ENCODE measurements around the gene SNTG2.

The SNTG2 gene

DNA sequence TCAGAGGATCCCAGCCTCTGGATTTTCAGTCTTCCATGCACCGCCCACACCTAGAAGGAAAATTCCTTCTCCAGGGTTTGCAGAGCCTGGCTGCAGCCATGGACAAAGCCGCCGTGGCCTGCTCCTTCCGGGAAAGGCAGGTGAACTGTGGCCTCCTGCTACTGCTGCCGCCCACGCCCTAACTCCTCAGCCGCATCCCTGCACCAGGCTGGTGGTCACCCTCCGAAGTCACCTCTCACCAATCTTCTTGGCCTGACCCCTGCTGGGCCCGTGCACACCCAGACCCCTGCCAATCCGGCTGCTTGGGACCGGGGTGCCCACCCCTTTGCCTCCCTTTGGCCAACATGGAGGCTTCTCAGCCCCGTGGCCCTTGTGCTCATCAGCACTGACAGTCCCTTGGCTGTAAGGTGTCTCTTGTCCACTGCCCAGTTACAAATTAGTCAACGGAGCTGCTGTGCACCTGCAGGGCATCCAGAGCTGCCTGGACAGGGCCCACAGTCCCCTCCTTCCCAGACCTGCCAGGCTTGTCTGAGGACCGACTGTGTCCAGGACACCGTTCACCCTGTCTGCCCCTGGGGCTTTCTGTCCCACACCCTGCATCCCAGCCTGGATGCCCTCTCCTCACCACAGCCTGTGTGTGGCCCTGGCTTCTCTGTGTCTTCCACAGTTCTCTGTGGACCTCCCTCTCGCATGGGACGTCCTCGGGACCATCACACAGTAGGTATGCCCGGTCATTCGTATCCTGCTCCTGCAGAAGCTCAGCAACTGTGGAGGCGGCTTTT lies 332.6 kb downstream of the SNTG2 start:
- no peak for DNase-seq (ENCODE audit: low spot score)

GRCh38 chr2:1283871-1284270 lies 333.2 kb downstream of the SNTG2 start:
- no peak for DNase-seq (ENCODE audit: low spot score)

DNA sequence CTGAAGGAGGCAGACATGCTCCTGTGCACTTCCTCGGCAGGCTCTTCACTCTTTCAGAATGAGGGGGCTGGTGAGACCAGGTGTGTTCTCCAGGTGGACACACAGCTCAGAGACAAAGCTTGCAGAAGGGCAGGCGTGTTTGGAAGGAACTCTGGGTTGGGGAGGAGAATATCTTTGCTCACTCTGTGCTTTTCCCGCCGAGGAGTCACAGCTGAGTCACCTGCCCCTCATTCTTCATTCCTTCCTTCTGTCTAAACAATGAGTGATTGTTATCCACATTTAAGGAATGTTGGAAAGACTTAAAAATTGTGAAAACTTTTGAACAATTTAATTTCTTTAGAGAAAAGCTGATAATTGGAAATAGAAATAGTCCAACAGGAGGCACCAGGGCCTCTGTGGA lies 336.3 kb downstream of the SNTG2 start:
- no peak for DNase-seq (ENCODE audit: low spot score)

DNA sequence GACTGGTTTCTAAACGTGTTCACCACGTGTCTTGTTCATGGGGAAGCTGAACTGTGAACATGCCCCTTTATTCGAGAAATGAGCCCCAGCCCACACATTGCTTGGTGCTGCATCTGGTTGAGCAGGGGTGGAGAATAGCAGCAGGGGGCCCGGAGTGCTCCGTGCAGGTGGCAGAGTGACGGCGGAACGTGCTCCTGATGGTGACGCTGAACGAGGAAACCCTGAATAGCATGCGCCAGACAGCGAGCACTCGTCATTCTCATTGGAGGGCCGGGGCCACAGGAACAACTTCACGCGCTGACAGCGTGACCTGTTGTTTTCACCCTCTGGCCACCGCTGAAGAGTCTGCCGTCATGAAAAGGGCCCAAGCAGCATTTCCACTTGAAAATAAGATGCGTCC lies 336.8 kb downstream of the SNTG2 start:
- no peak for DNase-seq (ENCODE audit: low spot score)

- no peak for DNase-seq (ENCODE audit: low spot score)
Observed at GRCh38 chr2:1294900-1295299, 344.3 kb downstream of the SNTG2 start.

DNA sequence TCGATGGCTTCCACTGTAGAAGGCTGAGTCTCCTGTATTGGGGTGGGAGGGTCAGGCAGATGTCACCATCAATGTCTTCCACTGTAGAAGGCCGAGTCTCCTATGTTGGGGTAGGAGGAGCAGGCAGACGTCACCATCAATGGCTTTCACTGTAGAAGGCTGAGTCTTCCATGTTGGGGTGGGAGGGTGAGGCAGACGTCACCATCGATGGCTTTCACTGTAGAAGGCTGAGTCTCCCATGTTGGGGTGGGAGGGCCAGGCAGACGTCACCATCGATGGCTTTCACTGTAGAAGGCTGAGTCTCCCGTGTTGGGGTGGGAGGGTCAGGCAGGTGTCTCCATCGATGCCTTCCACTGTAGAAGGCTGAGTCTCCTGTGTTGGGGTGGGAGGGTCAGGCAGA lies 345.1 kb downstream of the SNTG2 start:
- DNase-seq (ENCODE audit: low spot score), result no peak

DNA sequence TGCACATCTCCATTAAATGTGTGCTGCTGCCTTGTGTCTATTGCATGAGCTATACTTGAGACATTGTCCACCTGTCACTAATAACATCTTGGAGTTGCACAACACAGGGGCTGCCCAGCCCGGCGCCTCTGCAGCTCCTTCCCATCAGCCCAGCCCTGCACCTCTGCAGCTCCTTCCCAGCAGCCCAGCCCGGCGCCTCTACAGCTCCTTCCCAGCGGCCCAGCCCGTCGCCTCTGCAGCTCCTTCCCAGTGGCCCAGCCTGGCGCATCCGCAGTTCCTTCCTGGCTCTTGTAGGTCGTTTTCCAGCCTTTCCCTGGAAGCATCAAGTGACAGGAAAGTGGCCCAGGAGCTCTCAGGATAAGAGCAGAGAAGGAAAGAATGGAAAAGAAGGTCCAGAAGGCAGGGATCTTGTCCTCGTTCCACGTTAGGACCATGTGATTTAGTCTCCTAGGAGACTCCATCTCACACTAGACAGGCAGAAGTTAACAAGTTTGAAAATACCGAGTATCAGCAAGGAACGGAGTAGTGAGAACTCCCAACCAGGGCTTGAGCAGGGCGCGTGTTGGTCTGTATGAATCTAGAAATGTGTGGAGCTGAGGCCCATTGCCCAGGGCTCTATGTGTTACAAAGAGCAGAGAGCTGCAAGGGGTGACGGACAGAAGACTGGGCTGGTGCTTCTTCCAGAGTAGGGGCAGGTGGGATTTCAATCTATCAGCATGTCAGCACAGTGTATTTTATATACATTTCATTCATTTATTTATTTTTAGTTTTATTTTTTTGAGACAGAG lies 346.9 kb downstream of the SNTG2 start:
- DNase-seq (ENCODE audit: low spot score), result no peak

- no peak for DNase-seq (ENCODE audit: low spot score)
Observed at GRCh38 chr2:1299043-1299442, 348.4 kb downstream of the SNTG2 start.

DNA sequence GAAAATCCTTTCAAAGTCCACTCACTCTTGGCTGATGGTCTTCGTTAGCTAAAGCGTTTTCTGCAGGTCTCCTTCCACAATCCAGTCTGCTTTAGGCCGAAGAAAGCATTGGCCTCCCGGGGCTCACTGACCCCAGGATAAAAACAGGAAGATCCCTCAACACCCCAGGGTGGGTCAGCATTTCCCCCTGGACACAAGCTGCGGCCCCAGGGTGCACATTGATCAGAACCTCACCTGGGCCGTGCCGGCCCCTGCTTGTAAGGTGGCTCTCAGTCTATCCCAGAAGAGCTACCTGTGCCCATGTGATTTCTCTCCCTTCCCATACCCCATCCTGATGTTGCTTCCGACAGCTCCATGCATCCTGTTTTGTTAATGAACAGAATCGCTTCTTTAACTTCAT lies 349.6 kb downstream of the SNTG2 start:
- DNase-seq (ENCODE audit: low spot score), result no peak

GRCh38 chr2:1301056-1301455 lies 350.4 kb downstream of the SNTG2 start:
- DNase-seq (ENCODE audit: low spot score), result no peak

DNA sequence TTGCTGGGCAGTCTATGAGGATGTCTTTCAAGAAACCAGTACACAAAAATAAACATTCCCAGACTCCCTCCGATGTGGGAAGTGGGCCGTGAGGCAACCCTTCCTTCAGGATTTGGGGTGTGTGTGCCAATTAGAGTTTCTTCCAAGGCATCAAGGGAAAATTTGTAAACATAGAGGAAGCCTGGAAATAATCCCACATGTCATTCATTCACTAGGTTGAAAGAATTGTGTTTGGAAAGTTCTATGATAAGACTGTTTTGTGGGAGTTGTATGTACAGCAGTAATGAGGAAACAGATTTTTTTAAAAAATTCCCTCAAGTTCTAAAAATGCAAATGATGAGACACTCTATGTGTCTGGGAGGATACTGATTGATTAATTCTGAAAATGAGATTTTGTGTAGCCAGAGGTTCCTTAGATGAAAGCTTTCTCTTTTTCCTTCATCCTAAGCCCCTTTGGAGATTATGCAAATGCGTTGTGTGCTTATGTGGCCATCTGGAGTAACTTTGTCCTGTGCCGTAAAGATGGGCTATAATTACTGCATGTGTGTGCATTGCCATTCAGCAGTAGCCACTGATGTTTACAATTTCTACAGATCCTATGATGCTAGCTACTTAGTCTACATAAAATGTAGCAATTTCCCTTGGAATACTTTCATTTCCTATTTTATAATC lies 354.8 kb downstream of the SNTG2 start:
- DNase-seq (ENCODE audit: low spot score), result no peak

DNA sequence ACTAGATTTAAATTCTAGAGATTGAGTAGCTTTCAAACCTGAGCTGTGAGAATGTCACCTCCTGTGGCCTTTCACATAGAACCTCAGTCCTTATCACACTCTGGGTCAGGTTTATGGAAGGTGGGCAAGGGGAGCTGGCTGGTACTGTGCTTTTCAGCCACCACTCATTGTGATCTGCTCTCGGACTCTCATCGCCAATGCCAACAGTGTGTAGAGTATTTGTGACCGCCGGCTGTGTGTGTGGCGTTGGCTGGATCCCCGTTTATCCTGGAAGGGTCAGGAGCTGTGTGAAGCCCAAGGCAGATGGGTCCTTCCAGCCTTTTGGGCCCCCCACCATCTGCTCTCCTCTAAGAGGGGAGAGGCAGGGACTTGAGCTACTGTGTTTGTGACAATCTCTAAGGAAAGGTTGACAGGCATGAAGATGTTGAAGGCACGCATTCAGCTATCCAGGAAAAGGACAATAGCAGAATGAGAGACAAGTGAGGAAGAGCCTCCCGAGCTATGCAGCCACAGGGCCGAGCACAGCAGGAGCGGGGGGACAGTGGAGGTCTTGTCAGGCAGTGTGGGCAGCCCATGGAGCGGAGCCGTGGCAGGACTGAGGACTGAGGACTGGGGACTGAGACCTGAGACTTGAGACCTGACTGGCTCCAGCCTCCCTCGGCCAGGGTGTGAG lies 355.5 kb downstream of the SNTG2 start:
- no peak for DNase-seq (ENCODE audit: low spot score)

GRCh38 chr2:1306687-1307516 lies 356.3 kb downstream of the SNTG2 start:
- no peak for DNase-seq (ENCODE audit: low spot score)

GRCh38 chr2:1307670-1308069 lies 357.0 kb downstream of the SNTG2 start:
- no peak for DNase-seq (ENCODE audit: low spot score)

- DNase-seq (ENCODE audit: low spot score), result no peak
Observed at GRCh38 chr2:1308678-1309077, 358.0 kb downstream of the SNTG2 start.

GRCh38 chr2:1309507-1309906 lies 358.9 kb downstream of the SNTG2 start:
- no peak for DNase-seq (ENCODE audit: low spot score)

DNA sequence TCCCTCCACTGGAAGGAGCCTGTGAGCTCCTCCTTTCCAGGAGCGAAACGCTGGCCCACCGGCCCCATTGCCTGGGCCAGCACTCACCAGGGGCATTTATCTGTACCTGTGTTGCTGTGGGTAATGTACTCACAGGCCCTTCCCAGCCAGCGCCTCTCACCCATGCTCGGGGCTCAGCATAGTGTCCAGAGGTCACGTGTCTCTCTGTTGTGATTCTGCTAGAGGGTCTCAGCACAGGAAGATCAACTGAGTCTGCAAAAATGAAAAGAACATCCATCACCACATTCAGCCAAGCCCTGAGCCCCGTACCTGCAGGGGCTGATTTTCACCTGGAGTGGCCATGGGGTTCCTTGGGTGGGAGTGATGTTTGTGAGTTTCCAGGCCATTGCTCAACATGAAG lies 359.6 kb downstream of the SNTG2 start:
- DNase-seq (ENCODE audit: low spot score), result no peak

- no peak for DNase-seq (ENCODE audit: low spot score)
Observed at GRCh38 chr2:1310866-1311265, 360.2 kb downstream of the SNTG2 start.

DNA sequence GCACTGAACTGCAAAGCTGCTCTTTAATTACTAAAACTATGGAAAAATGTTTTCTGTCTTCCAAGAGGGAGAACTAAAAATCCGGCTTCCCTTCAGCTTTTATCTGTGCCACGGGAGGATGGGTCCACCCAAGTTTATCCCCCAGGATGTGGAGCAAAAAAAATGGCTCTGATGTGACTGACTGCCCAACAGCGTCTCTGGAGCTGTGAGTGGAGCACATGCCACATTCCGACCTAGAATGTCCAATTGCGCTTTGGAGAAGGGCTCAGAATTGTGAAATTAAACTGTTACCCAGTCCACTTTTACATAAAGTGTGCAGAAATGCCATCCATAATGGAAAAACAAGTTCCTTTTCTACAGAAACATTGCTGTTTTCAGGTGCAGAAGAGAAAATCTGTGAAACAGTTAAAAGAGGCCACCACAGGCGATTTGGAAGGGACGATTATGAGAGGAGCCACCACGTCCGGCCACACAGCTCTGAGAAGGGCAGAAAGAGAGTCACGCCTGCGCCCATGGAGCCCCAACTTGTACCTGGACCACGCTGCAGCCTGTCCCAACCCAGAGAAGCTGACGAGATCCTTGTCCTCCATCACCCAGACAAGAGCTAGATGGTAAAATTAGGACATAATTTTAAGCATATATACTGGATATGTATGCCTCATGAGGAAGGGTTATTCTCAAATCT lies 362.7 kb downstream of the SNTG2 start:
- DNase-seq (ENCODE audit: low spot score), result no peak

GRCh38 chr2:1314254-1314653 lies 363.6 kb downstream of the SNTG2 start:
- DNase-seq (ENCODE audit: low spot score), result no peak

Data from COLO829 (cell line).